Erythroblast (primary cell): ENCODE data around the gene ZNF512B.

ENCODE experiments used
- GATA1 ChIP-seq: IDR thresholded peaks from 2 replicates; pipeline ENCODE4 v1.6.1; 2011; ENCODE audit warnings: low read depth, mild to moderate bottlenecking, control low read depth, low read length, moderate library complexity
- POLR2A ChIP-seq: IDR thresholded peaks from 2 replicates; pipeline ENCODE4 v1.6.1; 2011; ENCODE audit warnings: mild to moderate bottlenecking, low read length

DNA sequence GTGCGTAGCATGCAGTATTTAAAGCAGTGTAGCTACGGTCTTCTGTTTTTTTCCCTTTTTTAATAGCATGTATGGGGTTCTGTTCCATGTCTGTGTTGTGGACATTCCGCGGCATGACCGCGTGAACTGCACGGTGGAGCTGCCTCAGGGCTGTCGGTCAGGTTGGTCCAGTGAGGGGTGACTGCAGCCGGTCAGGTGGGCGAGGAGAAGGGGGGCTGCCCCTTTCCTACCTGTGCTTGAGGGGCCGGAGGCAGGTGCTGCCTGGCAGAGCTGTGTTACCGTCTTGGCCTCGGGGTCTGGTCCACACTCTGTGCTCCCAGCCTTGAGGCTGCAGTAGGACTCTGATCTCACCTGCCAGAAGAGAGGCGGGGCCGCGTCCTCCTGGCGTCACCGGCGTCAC is 38.0 kb downstream of the ZNF512B start:
- TF ChIP-seq POLR2A (no peak), GATA1 (no peak)
